ENCODE measurements around the gene CNKSR3. TPM values are rescaled to one million over a fixed set of nuclear protein-coding genes. Genes with fewer than 3 reads are reported as not detected.

The CNKSR3 gene
- total RNA-seq, 1 donor: 11.7 TPM

GRCh38 chr6:154395316-154395715, 115.2 kb downstream of the CNKSR3 start:
- DNase-seq (ENCODE audit: low read depth): no peak
- no peak overlapping the region for H3K4me3 ChIP-seq (ENCODE audit: low read depth, low read length)
- TF ChIP-seq, protein P1, sequence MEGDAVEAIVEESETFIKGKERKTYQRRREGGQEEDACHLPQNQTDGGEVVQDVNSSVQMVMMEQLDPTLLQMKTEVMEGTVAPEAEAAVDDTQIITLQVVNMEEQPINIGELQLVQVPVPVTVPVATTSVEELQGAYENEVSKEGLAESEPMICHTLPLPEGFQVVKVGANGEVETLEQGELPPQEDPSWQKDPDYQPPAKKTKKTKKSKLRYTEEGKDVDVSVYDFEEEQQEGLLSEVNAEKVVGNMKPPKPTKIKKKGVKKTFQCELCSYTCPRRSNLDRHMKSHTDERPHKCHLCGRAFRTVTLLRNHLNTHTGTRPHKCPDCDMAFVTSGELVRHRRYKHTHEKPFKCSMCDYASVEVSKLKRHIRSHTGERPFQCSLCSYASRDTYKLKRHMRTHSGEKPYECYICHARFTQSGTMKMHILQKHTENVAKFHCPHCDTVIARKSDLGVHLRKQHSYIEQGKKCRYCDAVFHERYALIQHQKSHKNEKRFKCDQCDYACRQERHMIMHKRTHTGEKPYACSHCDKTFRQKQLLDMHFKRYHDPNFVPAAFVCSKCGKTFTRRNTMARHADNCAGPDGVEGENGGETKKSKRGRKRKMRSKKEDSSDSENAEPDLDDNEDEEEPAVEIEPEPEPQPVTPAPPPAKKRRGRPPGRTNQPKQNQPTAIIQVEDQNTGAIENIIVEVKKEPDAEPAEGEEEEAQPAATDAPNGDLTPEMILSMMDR (IDR thresholded peaks at IDR 0.05; ENCODE audit: insufficient read depth, low read length): no peak

DNA sequence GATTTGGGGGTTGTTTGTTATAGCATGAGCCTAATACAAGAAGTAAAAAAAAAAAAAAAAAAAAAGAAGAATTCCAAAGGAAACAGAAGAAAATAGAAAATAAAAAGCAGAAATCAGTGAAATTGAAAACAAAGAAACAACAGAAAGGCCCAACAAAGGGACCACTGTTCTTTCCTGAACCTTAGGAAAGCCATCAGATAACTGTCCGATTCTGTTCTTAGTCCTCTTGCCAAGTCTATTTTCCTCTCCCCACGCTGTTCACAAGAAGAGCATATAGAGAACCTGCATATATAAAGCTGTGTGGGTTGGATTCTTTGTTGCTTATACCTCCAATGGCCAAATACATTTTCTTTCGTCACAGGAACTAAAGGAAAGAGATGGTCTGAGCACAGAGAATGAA, 115.9 kb downstream of the CNKSR3 start:
- TF ChIP-seq, protein P1 (IDR thresholded peaks at IDR 0.05; ENCODE audit: insufficient read depth, low read length): no peak
- H3K4me3 ChIP-seq (ENCODE audit: low read depth, low read length): no peak overlapping the region
- DNase-seq (ENCODE audit: low read depth): no peak

DNA sequence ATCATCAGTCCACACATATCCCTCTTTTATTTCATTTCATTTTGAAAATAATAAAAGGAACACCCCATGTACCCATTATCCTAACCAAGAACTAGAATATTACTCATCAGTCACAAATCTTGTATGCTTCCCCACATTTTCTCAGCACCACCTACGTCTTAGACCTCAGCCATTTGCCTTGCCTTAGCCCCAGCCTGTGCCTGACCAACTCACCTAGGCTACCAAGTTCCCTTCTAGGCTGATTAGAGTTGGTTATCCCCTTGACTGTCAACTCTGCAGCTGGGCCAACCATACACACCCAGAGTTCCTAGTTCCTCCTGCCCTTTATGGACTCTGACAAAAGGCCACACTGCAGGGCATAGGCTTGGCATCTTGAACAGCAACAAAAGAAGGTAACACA, 120.5 kb downstream of the CNKSR3 start:
- DNase-seq (ENCODE audit: low read depth): no peak
- no peak overlapping the region for H3K4me3 ChIP-seq (ENCODE audit: low read depth, low read length)
- TF ChIP-seq, protein P1 (IDR thresholded peaks at IDR 0.05; ENCODE audit: insufficient read depth, low read length): no peak

- peak; percentile 39 for DNase-seq (ENCODE audit: low read depth)
- TF ChIP-seq, protein P1 (IDR thresholded peaks at IDR 0.05; ENCODE audit: insufficient read depth, low read length): no peak
- H3K4me3 ChIP-seq (ENCODE audit: low read depth, low read length): no peak overlapping the region
Measured at GRCh38 chr6:154388803-154389202, 121.7 kb downstream of the CNKSR3 start.

DNA sequence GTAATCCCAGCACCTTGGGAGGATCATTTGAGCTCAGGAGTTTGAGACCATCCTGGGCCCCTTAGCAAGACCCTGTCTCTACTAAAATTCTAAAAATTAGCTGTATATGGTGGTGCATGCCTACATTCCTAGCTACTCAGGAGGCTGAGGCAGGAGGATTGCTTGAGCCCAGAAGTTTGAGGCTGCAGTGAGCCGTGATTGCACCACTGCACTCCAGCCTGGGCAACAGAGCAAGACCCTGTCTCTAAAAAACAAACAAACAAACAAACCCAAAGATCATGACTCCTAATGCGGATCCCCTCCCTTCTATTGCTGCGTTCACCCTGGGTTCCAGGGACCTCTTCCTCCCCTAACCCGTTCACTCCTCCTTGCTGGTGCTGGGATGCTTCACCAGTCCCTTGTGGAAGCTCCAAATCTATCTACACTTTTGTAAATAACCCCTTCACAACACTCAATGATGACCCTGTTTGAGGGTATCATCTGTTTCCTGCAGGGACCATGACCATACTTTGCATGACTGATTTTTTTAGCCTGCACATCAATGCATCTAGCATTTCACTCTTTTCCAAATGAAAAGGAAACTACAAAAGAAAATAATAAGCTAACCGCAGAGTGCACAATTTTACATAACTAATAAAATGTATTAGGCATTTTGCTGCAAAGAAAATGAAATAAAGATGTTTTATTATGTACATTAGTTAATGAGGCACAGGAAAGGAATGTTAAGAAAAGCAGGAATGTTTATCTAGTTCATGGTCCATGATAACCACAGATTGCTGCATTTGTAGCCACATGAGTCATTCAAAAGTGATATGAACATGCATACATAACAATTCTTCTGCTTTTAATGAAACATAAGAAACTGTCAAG, 123.4 kb downstream of the CNKSR3 start:
- H3K4me3 ChIP-seq (ENCODE audit: low read depth, low read length): no peak overlapping the region
- TF ChIP-seq, protein P1 (IDR thresholded peaks at IDR 0.05; ENCODE audit: insufficient read depth, low read length): no peak
- peak; percentile 94 for DNase-seq (ENCODE audit: low read depth)

DNA sequence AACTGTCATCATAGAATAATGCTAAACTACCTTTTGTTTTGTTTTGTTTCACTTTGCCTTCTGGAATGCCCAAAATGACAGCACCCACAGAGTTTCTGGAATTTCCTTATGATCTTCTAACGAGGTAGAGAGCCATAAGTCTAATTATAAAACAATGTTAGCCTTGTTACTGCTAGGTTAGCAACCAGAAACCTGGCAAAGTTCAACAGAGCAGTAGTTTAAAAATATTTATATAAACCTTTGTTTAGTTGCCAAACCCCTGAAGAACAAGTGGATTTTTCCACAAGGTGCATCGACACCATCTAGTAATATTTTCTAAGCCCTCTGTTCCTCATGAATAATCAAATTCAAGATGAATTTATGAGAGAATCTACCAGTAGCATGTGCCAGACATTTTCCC, 126.3 kb downstream of the CNKSR3 start:
- TF ChIP-seq, protein P1 (IDR thresholded peaks at IDR 0.05; ENCODE audit: insufficient read depth, low read length): no peak
- DNase-seq (ENCODE audit: low read depth): no peak
- no peak overlapping the region for H3K4me3 ChIP-seq (ENCODE audit: low read depth, low read length)
